ENCODE results near the gene TRIM29. TPM values are rescaled to one million over a fixed set of nuclear protein-coding genes. Genes with fewer than 3 reads are reported as not detected.

TRIM29 gene
- total and polyA plus RNA-seq, 2 of the 4 experiments (the other 2 are of a cell fraction) = not detected

GRCh38 chr11:120102864-120103122, 35.1 kb downstream of the TRIM29 start:
- ChIA-PET CTCF (no interaction called here), POLR2A (ENCODE audit: unreplicated experiment) (no interaction called here)
- H2AK5ac ChIP-seq (ENCODE audit: low read depth, low read length) = no peak overlapping the region
- H2BK15ac ChIP-seq (ENCODE audit: low read depth, low read length) = no peak overlapping the region
- BruUV-seq (replicated peaks) = no TSS peak
- H3K9ac ChIP-seq (ENCODE audit: low read depth, low read length) = no peak overlapping the region
- H2BK20ac ChIP-seq (ENCODE audit: low read depth, low read length) = no peak overlapping the region
- no peaks in the 10 kb centered on the region for H3K9me3 ChIP-seq (ENCODE audit: control insufficient read depth, insufficient read depth, low read length)
- no peak overlapping the region for H3K14ac ChIP-seq (replicated peaks; ENCODE audit: low read depth, low read length)
- ATAC-seq (ENCODE audit: low read depth) (no peak), DNase-seq (no peak)
- no peak overlapping the region for H3K4me3 ChIP-seq (ENCODE audit: insufficient read depth, low read depth, low read length)
- intact Hi-C loops (cut with micrococcal nuclease) (no loop called here), in situ Hi-C loops (cut with MboI; ENCODE audit: low sequenced_read_pairs) (loop anchor here (25.0 kb wide), 1 partner anchor 740 kb away; no protein-coding TSS in a partner anchor), dilution Hi-C loops (cut with HindIII; ENCODE audit: low sequenced_read_pairs, unreplicated experiment) (no loop called here)
- no peak overlapping the region for H2BK120ac ChIP-seq (ENCODE audit: low read depth, low read length)
- H4K20me1 ChIP-seq (ENCODE audit: insufficient read depth, low read length) = no peaks in the 10 kb centered on the region
- WGBS, 2 experiments (ENCODE audit: extremely low coverage in 2 of 2, insufficient read length in 1 of 2) = 44% methylated on average over 1 of the region's 3 CpGs; no CpG with 5 or more reads in 1 of the 2 experiments
- no peak overlapping the region for H3K23ac ChIP-seq (ENCODE audit: low read depth, low read length)
- no peak overlapping the region for H3K18ac ChIP-seq (ENCODE audit: low read depth, low read length)
- no peak overlapping the region for H2BK5ac ChIP-seq (ENCODE audit: low read depth, low read length, poor library complexity, severe bottlenecking)
- H3K4ac ChIP-seq (ENCODE audit: low read depth, low read length) = no peak overlapping the region
- H3K4me2 ChIP-seq (ENCODE audit: low read depth, low read length) = no peak overlapping the region
- H4K5ac ChIP-seq (ENCODE audit: low read depth, low read length) = no peak overlapping the region
- no peaks in the 10 kb centered on the region for H3K4me1 ChIP-seq (ENCODE audit: control insufficient read depth, insufficient read depth, low read length)
- no peak overlapping the region for H4K91ac ChIP-seq (ENCODE audit: insufficient read depth, low read depth, low read length)
- H3K79me1 ChIP-seq (ENCODE audit: low read depth in 1 of 2, low read length in 2 of 2) = no peaks in the 10 kb centered on the region
- TF ChIP-seq BHLHE40 (IDR thresholded peaks at IDR 0.05; ENCODE audit: low read depth, low read length) (no peak), ELK1 (IDR thresholded peaks at IDR 0.05; ENCODE audit: borderline replicate concordance, low read depth, low read length) (no peak), RCOR1 (IDR thresholded peaks at IDR 0.05; ENCODE audit: insufficient replicate concordance, low read length) (no peak), RFX5 (IDR thresholded peaks at IDR 0.05; ENCODE audit: low read depth, low read length) (no peak), RAD21 (IDR thresholded peaks at IDR 0.05; ENCODE audit: low read length) (no peak), CEBPB (IDR thresholded peaks at IDR 0.05; ENCODE audit: low read depth, low read length) (no peak), MAFK (IDR thresholded peaks at IDR 0.05; ENCODE audit: low read depth, low read length) (no peak), USF2 (IDR thresholded peaks at IDR 0.05; ENCODE audit: low read depth, low read length) (no peak), NFE2L2 (IDR thresholded peaks at IDR 0.05; ENCODE audit: low read depth, low read length) (no peak), FOS (IDR thresholded peaks at IDR 0.05; ENCODE audit: low read depth, low read length) (no peak), CHD1 (IDR thresholded peaks at IDR 0.05; ENCODE audit: low read depth, low read length) (no peak), MAZ (IDR thresholded peaks at IDR 0.05; ENCODE audit: borderline replicate concordance, low read depth, low read length) (no peak), POLR2A (IDR thresholded peaks at IDR 0.05; ENCODE audit: low read depth, low read length) (no peak), CTCF (conservative IDR thresholded peaks at IDR 0.05; ENCODE audit: low read depth, low read length) (no peak), SMC3 (IDR thresholded peaks at IDR 0.05; ENCODE audit: low read depth, low read length) (no peak), MXI1 (IDR thresholded peaks at IDR 0.05; ENCODE audit: borderline replicate concordance, low read depth, low read length) (no peak)
- no peak overlapping the region for H3K27ac ChIP-seq (ENCODE audit: insufficient read depth, low read length)
- no peaks in the 10 kb centered on the region for H3K36me3 ChIP-seq (ENCODE audit: control insufficient read depth, insufficient read depth, low read length)
- H2AFZ ChIP-seq (replicated peaks; ENCODE audit: low read length, poor library complexity) = no peak overlapping the region
- no peaks in the 10 kb centered on the region for H3K9me1 ChIP-seq (ENCODE audit: insufficient read depth, low read length)
- H3K27me3 ChIP-seq (ENCODE audit: control insufficient read depth, insufficient read depth, low read length) = peaks cover 57% of the 10 kb centered on the region
- no peak overlapping the region for H3K56ac ChIP-seq (ENCODE audit: extremely low read depth, insufficient read depth, low read length)
- H2AK9ac ChIP-seq (replicated peaks; ENCODE audit: low read depth, low read length, poor library complexity) = no peak overlapping the region
- H4K8ac ChIP-seq (ENCODE audit: low read depth in 2 of 2, low read length in 2 of 2) = no peak overlapping the region

Data from IMR-90 (cell line).